ENCODE results near the gene PLTP.
A peak's percentile ranks its signal among the peaks of the same experiment; 100 is the strongest.

Gene PLTP

GRCh38 chr20:45947110-45947866 is 35.3 kb upstream of the PLTP start:
- Mint-ChIP-seq H3K4me3 (no peak overlapping the region), H3K27ac (no peak overlapping the region), H3K36me3 (peaks cover 8% of the 10 kb centered on the region), H3K9me3 (no peaks in the 10 kb centered on the region), H3K27me3 (no peaks in the 10 kb centered on the region), H3K4me1 (peaks cover 19% of the 10 kb centered on the region)

GRCh38 chr20:45946149-45946970 is 34.4 kb upstream of the PLTP start:
- Mint-ChIP-seq H3K36me3 (peaks cover 7% of the 10 kb centered on the region), H3K4me1 (peaks cover 19% of the 10 kb centered on the region), H3K27me3 (no peaks in the 10 kb centered on the region), H3K27ac (peak overlapping the region; percentile 51), H3K9me3 (no peaks in the 10 kb centered on the region), H3K4me3 (no peak overlapping the region)

- no peak overlapping the region for H3K27ac Mint-ChIP-seq
- H3K27me3 Mint-ChIP-seq, result no peaks in the 10 kb centered on the region
- H3K4me3 Mint-ChIP-seq, result no peak overlapping the region
- no peaks in the 10 kb centered on the region for H3K9me3 Mint-ChIP-seq
- peaks cover 19% of the 10 kb centered on the region for H3K4me1 Mint-ChIP-seq
- peaks cover 7% of the 10 kb centered on the region for H3K36me3 Mint-ChIP-seq
Measured at GRCh38 chr20:45945678-45946148, 33.8 kb upstream of the PLTP start.

- Mint-ChIP-seq H3K4me1 (peaks cover 19% of the 10 kb centered on the region), H3K4me3 (no peak overlapping the region), H3K27ac (peak overlapping the region; percentile 59), H3K27me3 (no peaks in the 10 kb centered on the region), H3K9me3 (no peaks in the 10 kb centered on the region), H3K36me3 (peaks cover 7% of the 10 kb centered on the region)
Measured at GRCh38 chr20:45944965-45945677, 33.2 kb upstream of the PLTP start.

GRCh38 chr20:45944151-45944964 is 32.4 kb upstream of the PLTP start:
- Mint-ChIP-seq H3K9me3 (no peaks in the 10 kb centered on the region), H3K27me3 (no peaks in the 10 kb centered on the region), H3K4me1 (peaks cover 18% of the 10 kb centered on the region), H3K4me3 (peak overlapping the region; percentile 19), H3K36me3 (peaks cover 10% of the 10 kb centered on the region), H3K27ac (peak overlapping the region; percentile 87)

- H3K27ac Mint-ChIP-seq, result no peak overlapping the region
- no peak overlapping the region for H3K4me3 Mint-ChIP-seq
- no peaks in the 10 kb centered on the region for H3K9me3 Mint-ChIP-seq
- H3K36me3 Mint-ChIP-seq, result peaks cover 9% of the 10 kb centered on the region
- peaks cover 16% of the 10 kb centered on the region for H3K4me1 Mint-ChIP-seq
- H3K27me3 Mint-ChIP-seq, result no peaks in the 10 kb centered on the region
Measured at GRCh38 chr20:45943613-45944012, 31.7 kb upstream of the PLTP start.

- Mint-ChIP-seq H3K4me1 (peaks cover 30% of the 10 kb centered on the region), H3K4me3 (no peak overlapping the region), H3K27ac (no peak overlapping the region), H3K27me3 (no peaks in the 10 kb centered on the region), H3K36me3 (peaks cover 18% of the 10 kb centered on the region), H3K9me3 (no peaks in the 10 kb centered on the region)
Measured at GRCh38 chr20:45940469-45940868, 28.5 kb upstream of the PLTP start.

- Mint-ChIP-seq H3K4me3 (no peak overlapping the region), H3K9me3 (no peaks in the 10 kb centered on the region), H3K27ac (no peak overlapping the region), H3K4me1 (peaks cover 30% of the 10 kb centered on the region), H3K27me3 (no peaks in the 10 kb centered on the region), H3K36me3 (peaks cover 18% of the 10 kb centered on the region)
Measured at GRCh38 chr20:45940053-45940452, 28.1 kb upstream of the PLTP start.

- H3K27ac Mint-ChIP-seq, result peak overlapping the region; percentile 84
- H3K27me3 Mint-ChIP-seq, result no peaks in the 10 kb centered on the region
- H3K4me3 Mint-ChIP-seq, result no peak overlapping the region
- H3K9me3 Mint-ChIP-seq, result no peaks in the 10 kb centered on the region
- peaks cover 22% of the 10 kb centered on the region for H3K4me1 Mint-ChIP-seq
- H3K36me3 Mint-ChIP-seq, result peaks cover 13% of the 10 kb centered on the region
Measured at GRCh38 chr20:45938727-45939438, 26.9 kb upstream of the PLTP start.

- H3K27ac Mint-ChIP-seq, result peak overlapping the region; percentile 84
- H3K4me3 Mint-ChIP-seq, result peak overlapping the region; percentile 74
- peaks cover 12% of the 10 kb centered on the region for H3K36me3 Mint-ChIP-seq
- H3K4me1 Mint-ChIP-seq, result peaks cover 26% of the 10 kb centered on the region
- H3K27me3 Mint-ChIP-seq, result no peaks in the 10 kb centered on the region
- no peaks in the 10 kb centered on the region for H3K9me3 Mint-ChIP-seq
Measured at GRCh38 chr20:45937765-45938164, 25.8 kb upstream of the PLTP start.

GRCh38 chr20:45935416-45936046 is 23.6 kb upstream of the PLTP start:
- H3K4me3 Mint-ChIP-seq, result peak overlapping the region; percentile 98
- peaks cover 12% of the 10 kb centered on the region for H3K36me3 Mint-ChIP-seq
- H3K27me3 Mint-ChIP-seq, result no peaks in the 10 kb centered on the region
- H3K4me1 Mint-ChIP-seq, result peaks cover 26% of the 10 kb centered on the region
- peak overlapping the region; percentile 98 for H3K27ac Mint-ChIP-seq
- H3K9me3 Mint-ChIP-seq, result no peaks in the 10 kb centered on the region

- peaks cover 12% of the 10 kb centered on the region for H3K36me3 Mint-ChIP-seq
- H3K9me3 Mint-ChIP-seq, result no peaks in the 10 kb centered on the region
- H3K27ac Mint-ChIP-seq, result peak within 1 kb of the TSS; percentile 98
- H3K4me3 Mint-ChIP-seq, result peak within 1 kb of the TSS; percentile 98
- no peaks in the 10 kb centered on the region for H3K27me3 Mint-ChIP-seq
- peaks cover 26% of the 10 kb centered on the region for H3K4me1 Mint-ChIP-seq
Measured at GRCh38 chr20:45934586-45935415, 22.8 kb upstream of the PLTP start, which contains the start of gene PCIF1. Gene PCIF1, plus strand, starts transcription at chr20:45934683. Its CDS starts 4,317 bp downstream, at chr20:45939000.

GRCh38 chr20:45934046-45934585 is 22.2 kb upstream of the PLTP start:
- Mint-ChIP-seq H3K36me3 (peaks cover 9% of the 10 kb centered on the region), H3K27ac (peak overlapping the region; percentile 97), H3K4me1 (peaks cover 26% of the 10 kb centered on the region), H3K27me3 (no peaks in the 10 kb centered on the region), H3K4me3 (peak overlapping the region; percentile 93), H3K9me3 (no peaks in the 10 kb centered on the region)
